Adrenal gland (tissue), 12 donors: Measurements from ENCODE around the gene TSFM. TPM values are rescaled to one million over a fixed set of nuclear protein-coding genes. Genes with fewer than 3 reads are reported as not detected.

Source experiments
- DNase-seq, 7 donors: peaks; one replicate each; pipeline ENCODE4 v3.0.0-alpha.2; 2019 to 2020
- H3K27ac ChIP-seq, 5 donors: fragments of 200-600 bp; sonication (generic) in 4 of 5; 1 replicate in 3 of 5; 2 replicates in 2 of 5; pipeline versions ENCODE4 v1.5.1 to v1.8.0; 2016 to 2020; ENCODE audit warnings: mild to moderate bottlenecking in 1 of 5
- H3K27me3 ChIP-seq: fragments of 200-600 bp; 2 replicates; pipeline ENCODE4 v1.8.0; 2021
- H3K36me3 ChIP-seq, 2 donors: fragments of 200-600 bp; replicated peaks in 1 of 2; 1 replicate in 1 of 2; 2 replicates in 1 of 2; pipeline versions ENCODE4 v1.5.1 to v1.8.0; 2018 to 2022
- H3K4me1 ChIP-seq, 2 donors: fragments of 200-600 bp; replicated peaks in 1 of 2; 1 replicate in 1 of 2; 2 replicates in 1 of 2; pipeline versions ENCODE4 v1.5.1 to v1.8.0; 2018 to 2021
- H3K4me3 ChIP-seq, 4 donors: fragments of 200-600 bp; sonication (generic) in 3 of 4; one replicate each; pipeline ENCODE4 v1.5.1; 2016 to 2018
- H3K9me3 ChIP-seq, 3 donors: fragments of 200-600 bp; sonication (generic) in 1 of 3; replicated peaks in 1 of 3; 1 replicate in 2 of 3; 2 replicates in 1 of 3; pipeline versions ENCODE4 v1.5.1 to v1.8.0; 2016 to 2021
- CTCF ChIP-seq, 6 experiments: fragments of 450-650 bp in 4 of 6; fragments of 200-600 bp in 2 of 6; sonication (generic) in 1 of 6; IDR thresholded peaks; 1 replicate in 5 of 6; 2 replicates in 1 of 6; pipeline versions ENCODE4 v1.5.1 to v1.8.0; 2016 to 2021; ENCODE audit warnings: antibody characterized with exemption in 6 of 6, mild to moderate bottlenecking in 2 of 6, moderate library complexity in 1 of 6
- POLR2A ChIP-seq, 2 donors: fragments of 450-650 bp; IDR thresholded peaks; one replicate each; pipeline ENCODE4 v1.6.1; 2017; ENCODE audit warnings: antibody characterized with exemption in 2 of 2, mild to moderate bottlenecking in 2 of 2, moderate library complexity in 1 of 2
- WGBS, 4 donors: extraction: QIAGEN DNeasy Blood & Tissue Kit in 2 of 4; methylation state at CpG; one replicate each; pipeline versions ENCODE4 v1.1.5 to v1.1.7; 2013 to 2017; 5-methylcytosine and 5-hydroxymethylcytosine counted together
- intact Hi-C, 2 donors: fragments of 100-400 bp; cut with DNase I; formaldehyde crosslinking; loops; one replicate each; pipeline versions ENCODE4 v1.14.1 to v1.15.0; 2022 to 2023
- polyA plus RNA-seq, 3 donors: library from polyadenylated mRNA; stranded (reverse); fragments of 200-250 nt in 2 of 3; fragments of 350-450 nt in 1 of 3; fragmentation: Illumina TruSeq in 1 of 3; extraction: RNeasy Lipid Tissue Mini Kit (QIAGEN cat#74804) in 1 of 3; gene quantifications; one replicate each; pipeline ENCODE4 v1.2.3, GENCODE V29; 2013 to 2014
- total RNA-seq, 9 donors: library from RNA; depleted of rRNA in 4 of 9; stranded (reverse); fragments of >200 nt in 4 of 9; fragments of 120-200 nt in 1 of 9; fragmentation: NEBNext Ultra II Directional in 1 of 9; extraction: Animal tissue kit (Norgen Biotek cat#: 25700) in 1 of 9; gene quantifications; one replicate each; pipeline versions ENCODE4 v1.1.0 to v1.2.4, GENCODE V29; 2013 to 2023
- donor health status: healthy with polysubstance abuse.
- donor health status: Bipolar disorder and iron deficiency.
- donor health status: DM: yes; HTN: yes; CAD: no.
- donor health status: DM: no; HTN: no; CAD: no.
- donor health status: DM: no; HTN: no; CAD: no.
- donor health status: DM: yes; HTN: yes; CAD: no.

The TSFM gene
- total and polyA plus RNA-seq, 12 donors, result 31.5 to 107 (median 69.5) TPM

GRCh38 chr12:57769594-57769993, 13.0 kb upstream of the TSFM start:
- no peak overlapping the region for H3K27ac ChIP-seq
- intact Hi-C loops, result no loop called here
- H3K4me3 ChIP-seq, result no peak overlapping the region
- peaks cover 36 to 42% of the 10 kb centered on the region in 2 donors for H3K4me1 ChIP-seq
- H3K36me3 ChIP-seq, result no peaks in the 10 kb centered on the region
- no peaks in the 10 kb centered on the region for H3K27me3 ChIP-seq
- 94 to 97% (median 96%) methylated on average over 10 to 11 of the region's 11 CpGs for WGBS, 4 donors
- no peaks in the 10 kb centered on the region for H3K9me3 ChIP-seq
- DNase-seq, result no peak
- TF ChIP-seq CTCF (IDR thresholded peaks at IDR 0.05) (no peak), POLR2A (IDR thresholded peaks at IDR 0.05) (no peak)

- Histone ChIP-seq H3K9me3 (no peaks in the 10 kb centered on the region), H3K4me1 (peaks cover 26 to 30% of the 10 kb centered on the region in 2 donors), H3K36me3 (no peaks in the 10 kb centered on the region), H3K4me3 (no peak overlapping the region), H3K27ac (peak overlapping the region in 2 of 5 donors; percentile 93), H3K27me3 (no peaks in the 10 kb centered on the region)
- intact Hi-C loops, result loop anchor here in 1 of 2 donors (5.0 kb wide), 1 partner anchor 43 kb away; no protein-coding TSS in a partner anchor
- TF ChIP-seq CTCF (IDR thresholded peaks at IDR 0.05) (no peak), POLR2A (IDR thresholded peaks at IDR 0.05) (no peak)
- no peak for DNase-seq
- 81 to 93% (median 82%) methylated on average over 4 of the region's 4 CpGs for WGBS, 4 donors
Observed at GRCh38 chr12:57770734-57771133, 11.9 kb upstream of the TSFM start.

GRCh38 chr12:57771236-57771872, 11.2 kb upstream of the TSFM start:
- Histone ChIP-seq H3K9me3 (no peaks in the 10 kb centered on the region), H3K27me3 (no peaks in the 10 kb centered on the region), H3K4me3 (peak overlapping the region in 3 of 4 donors; percentile 38 to 94 (median 71)), H3K27ac (peak overlapping the region; percentile 61 to 94 (median 93)), H3K4me1 (peaks cover 20 to 24% of the 10 kb centered on the region in 2 donors), H3K36me3 (no peaks in the 10 kb centered on the region)
- WGBS, 4 donors, result 1 to 2% (median 2%) methylated on average over 16 of the region's 16 CpGs
- no peak for TF ChIP-seq POLR2A (IDR thresholded peaks at IDR 0.05)
- no peak for TF ChIP-seq CTCF (IDR thresholded peaks at IDR 0.05)
- intact Hi-C loops, result loop anchor here in 1 of 2 donors (5.0 kb wide), 1 partner anchor 44 kb away; no protein-coding TSS in a partner anchor
- peak; percentile 86 to 94 (median 93) for DNase-seq

GRCh38 chr12:57771873-57772428, 10.6 kb upstream of the TSFM start, which contains the start of gene METTL1:
Gene METTL1 (minus strand): TSS chr12:57772105. CDS start chr12:57772083, 22 bp downstream.
- H3K36me3 ChIP-seq, result no peaks in the 10 kb centered on the region
- WGBS, 4 donors, result 0% methylated on average over 12 to 28 of the region's 28 CpGs
- H3K27ac ChIP-seq, result peak within 1 kb of the TSS; percentile 61 to 94 (median 93)
- intact Hi-C loops, result loop anchor here in 1 of 2 donors (5.0 kb wide), 1 partner anchor 45 kb away; no protein-coding TSS in a partner anchor
- H3K27me3 ChIP-seq, result no peaks in the 10 kb centered on the region
- H3K4me3 ChIP-seq, result peak within 1 kb of the TSS; percentile 25 to 94 (median 54)
- peak; percentile 93 to 99 (median 97) for DNase-seq
- H3K4me1 ChIP-seq, result peaks cover 15 to 18% of the 10 kb centered on the region in 2 donors
- TF ChIP-seq POLR2A (IDR thresholded peaks at IDR 0.05) (peak; percentile 53 to 75), CTCF (IDR thresholded peaks at IDR 0.05) (peak in 1 of 6 experiments; percentile 16)
- H3K9me3 ChIP-seq, result no peaks in the 10 kb centered on the region
